GM23248 (cell line): ENCODE data around the gene DSG4. TPM values are rescaled to one million over a fixed set of nuclear protein-coding genes. Genes with fewer than 3 reads are reported as not detected.

Source experiments
- DNase-seq: peaks from one replicate; pipeline ENCODE4 v3.0.0-alpha.2; 2015
- H2AFZ ChIP-seq: fragments of 200-600 bp; sonication (generic); 2 replicates; pipeline ENCODE4 v1.6.1; 2016; ENCODE audit warnings: antibody characterized with exemption
- H3F3A ChIP-seq: fragments of 200-600 bp; sonication (generic); 2 replicates; pipeline ENCODE4 v1.6.1; 2016; ENCODE audit warnings: mild to moderate bottlenecking, antibody characterized with exemption, mixed run types; ENCODE audit not compliant: insufficient read depth
- H3K27ac ChIP-seq: fragments of 200-600 bp; sonication (generic); 2 replicates; pipeline ENCODE4 v1.5.1; 2016; ENCODE audit warnings: mild to moderate bottlenecking
- H3K27me3 ChIP-seq: fragments of 200-600 bp; sonication (generic); replicated peaks from 2 replicates; pipeline ENCODE4 v1.6.1; 2016; ENCODE audit warnings: mild to moderate bottlenecking; ENCODE audit not compliant: insufficient read depth
- H3K36me3 ChIP-seq: fragments of 200-600 bp; sonication (generic); 2 replicates; pipeline ENCODE4 v1.6.1; 2016; ENCODE audit warnings: low read depth, mild to moderate bottlenecking
- H3K4me1 ChIP-seq: fragments of 200-600 bp; sonication (generic); 2 replicates; pipeline ENCODE4 v1.6.1; 2016; ENCODE audit warnings: mild to moderate bottlenecking; ENCODE audit not compliant: insufficient read depth
- H3K4me2 ChIP-seq: fragments of 200-600 bp; sonication (generic); one replicate; pipeline ENCODE4 v1.6.1; 2016; ENCODE audit warnings: mild to moderate bottlenecking; ENCODE audit not compliant: unreplicated experiment
- H3K4me3 ChIP-seq: fragments of 200-600 bp; sonication (generic); 2 replicates; pipeline ENCODE4 v1.5.1; 2016; ENCODE audit warnings: mild to moderate bottlenecking
- H3K79me2 ChIP-seq: fragments of 200-600 bp; sonication (generic); 2 replicates; pipeline ENCODE4 v1.6.1; 2016; ENCODE audit warnings: mild to moderate bottlenecking; ENCODE audit not compliant: insufficient read depth
- H3K9ac ChIP-seq: fragments of 200-600 bp; sonication (generic); 2 replicates; pipeline ENCODE4 v1.6.1; 2016; ENCODE audit warnings: mild to moderate bottlenecking
- H3K9me2 ChIP-seq: fragments of 200-600 bp; sonication (generic); 2 replicates; pipeline ENCODE4 v1.6.1; 2016; ENCODE audit warnings: mixed run types, mild to moderate bottlenecking, moderate library complexity; ENCODE audit not compliant: insufficient read depth
- H3K9me3 ChIP-seq: fragments of 200-600 bp; sonication (generic); one replicate; pipeline ENCODE4 v1.6.1; 2017; ENCODE audit warnings: low read depth
- H4K20me1 ChIP-seq: fragments of 200-600 bp; sonication (generic); 2 replicates; pipeline ENCODE4 v1.6.0; 2016; ENCODE audit not compliant: insufficient read depth
- EZH2 ChIP-seq: fragments of 200-600 bp; sonication (generic); IDR thresholded peaks from 2 replicates; pipeline ENCODE4 v1.6.1; 2018; ENCODE audit warnings: antibody characterized with exemption, mild to moderate bottlenecking; ENCODE audit not compliant: insufficient read depth, poor library complexity, severe bottlenecking
- EZH2phosphoT487 ChIP-seq: fragments of 200-600 bp; sonication (generic); IDR thresholded peaks from 2 replicates; pipeline ENCODE4 v1.6.1; 2018; ENCODE audit warnings: antibody characterized with exemption, moderate library complexity, mild to moderate bottlenecking, low read depth; ENCODE audit not compliant: insufficient read depth
- WGBS, 2 experiments: methylation state at CpG; one replicate each; pipeline ENCODE4 v1.1.6; 2015 to 2017; ENCODE audit warnings: low lambda C conversion rate in 2 of 2, low coverage in 1 of 2; ENCODE audit errors: missing lambda C conversion rate in 2 of 2; 5-methylcytosine and 5-hydroxymethylcytosine counted together
- in situ Hi-C: fragments of 300-500 bp; cut with MboI; formaldehyde crosslinking; loops from 2 replicates; pipeline ENCODE4 v1.15.0; 2020
- polyA plus RNA-seq: library from polyadenylated mRNA; unstranded; fragments of >200 nt; fragmentation: Nextera tagmentation; extraction: Ambion mirVana; gene quantifications from 2 replicates; pipeline ENCODE4 v1.2.1, GENCODE V29; 2016
- total RNA-seq: library from RNA; depleted of rRNA; stranded (reverse); fragments of >200 nt; shearing (Covaris generic); gene quantifications from 2 replicates; pipeline ENCODE4 v1.2.3, GENCODE V29; 2014

Gene DSG4
- total and polyA plus RNA-seq, 2 experiments from 2014 or later: not detected

DNA sequence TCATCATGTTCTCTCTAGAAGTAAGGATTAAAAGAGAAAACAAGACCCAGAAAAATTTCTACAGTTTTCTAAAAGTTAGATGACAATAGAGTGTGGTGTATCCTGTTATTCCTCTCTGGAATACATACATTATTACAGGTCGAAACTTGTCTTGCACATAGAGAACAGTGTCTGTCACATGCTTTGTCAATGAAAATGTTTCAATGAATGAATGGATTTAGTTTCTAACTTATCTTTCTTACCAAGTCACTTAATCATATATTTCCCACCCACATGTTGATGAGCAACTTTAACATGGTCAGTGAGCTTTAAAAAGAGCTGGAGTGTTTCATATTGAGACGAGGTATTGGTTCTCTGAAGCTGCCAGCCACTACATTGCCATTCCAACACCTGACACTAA is 4.3 kb downstream of the DSG4 start:
- Histone ChIP-seq H3F3A (no peaks in the 10 kb centered on the region), H3K4me1 (no peaks in the 10 kb centered on the region), H3K27me3 (no peaks in the 10 kb centered on the region), H2AFZ (no peak overlapping the region), H4K20me1 (no peaks in the 10 kb centered on the region), H3K9me2 (no peaks in the 10 kb centered on the region), H3K9me3 (no peaks in the 10 kb centered on the region), H3K79me2 (no peaks in the 10 kb centered on the region), H3K27ac (no peak overlapping the region), H3K4me3 (no peak overlapping the region), H3K9ac (no peak overlapping the region), H3K4me2 (no peak overlapping the region), H3K36me3 (no peaks in the 10 kb centered on the region)
- 12 to 19% methylated on average over 2 of the region's 2 CpGs for WGBS, 2 experiments
- no peak for TF ChIP-seq EZH2
- TF ChIP-seq EZH2phosphoT487: no peak
- in situ Hi-C loops: no loop called here
- no peak for DNase-seq

DNA sequence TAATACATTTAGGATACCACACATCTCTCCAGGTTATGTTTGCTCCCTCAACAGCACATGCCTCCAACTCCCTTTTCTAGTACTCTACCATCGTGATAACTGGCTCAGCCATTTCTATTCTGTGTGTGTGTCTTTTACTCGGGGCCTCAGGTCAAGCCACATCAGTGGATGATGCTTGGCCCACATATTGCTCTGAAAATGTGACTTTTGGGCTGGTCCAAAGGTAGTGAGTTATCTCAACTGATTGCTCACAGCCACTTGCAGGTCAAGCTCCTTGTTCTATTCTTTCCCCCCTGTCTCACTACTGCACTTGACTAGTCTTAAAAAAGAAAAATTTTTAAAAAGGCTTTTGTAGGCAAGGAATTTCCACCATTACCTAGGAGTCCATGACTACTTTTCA is 5.5 kb downstream of the DSG4 start:
- no peaks in the 10 kb centered on the region for H3F3A ChIP-seq
- H3K79me2 ChIP-seq: no peaks in the 10 kb centered on the region
- WGBS, 2 experiments: 2 to 10% methylated on average over 2 of the region's 2 CpGs
- no peaks in the 10 kb centered on the region for H3K36me3 ChIP-seq
- DNase-seq: no peak
- H4K20me1 ChIP-seq: no peaks in the 10 kb centered on the region
- TF ChIP-seq EZH2 (no peak), EZH2phosphoT487 (no peak)
- H3K9me3 ChIP-seq: no peaks in the 10 kb centered on the region
- H3K4me1 ChIP-seq: no peaks in the 10 kb centered on the region
- no peak overlapping the region for H2AFZ ChIP-seq
- no peak overlapping the region for H3K4me2 ChIP-seq
- H3K9me2 ChIP-seq: no peaks in the 10 kb centered on the region
- H3K27me3 ChIP-seq: no peaks in the 10 kb centered on the region
- in situ Hi-C loops: no loop called here
- no peak overlapping the region for H3K27ac ChIP-seq
- no peak overlapping the region for H3K4me3 ChIP-seq
- H3K9ac ChIP-seq: no peak overlapping the region

DNA sequence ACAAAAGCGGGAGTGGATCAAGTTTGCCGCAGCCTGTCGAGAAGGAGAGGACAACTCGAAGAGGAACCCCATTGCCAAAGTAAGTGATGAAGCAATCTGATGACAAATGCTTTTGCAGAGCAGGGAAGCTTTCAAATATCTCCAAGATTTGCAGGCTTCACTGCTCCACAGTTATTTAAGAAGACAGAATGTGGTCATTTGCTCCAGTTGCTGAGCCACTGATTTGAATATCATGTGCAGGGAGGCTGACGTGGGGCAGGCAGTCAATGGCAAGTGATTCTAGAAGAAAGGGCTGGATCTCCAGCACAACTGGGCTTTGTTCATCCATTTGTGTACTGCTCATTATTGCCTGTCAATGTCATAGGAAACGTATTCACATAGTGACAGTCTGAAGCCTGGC is 10.2 kb downstream of the DSG4 start:
- DNase-seq: no peak
- WGBS, 2 experiments: 42 to 48% methylated on average over 6 of the region's 6 CpGs
- Histone ChIP-seq H3K4me1 (no peaks in the 10 kb centered on the region), H3K4me2 (no peak overlapping the region), H2AFZ (no peak overlapping the region), H3K27ac (no peak overlapping the region), H3K27me3 (no peaks in the 10 kb centered on the region), H3K9ac (no peak overlapping the region), H3K79me2 (no peaks in the 10 kb centered on the region), H3K4me3 (no peak overlapping the region), H3K9me3 (no peaks in the 10 kb centered on the region), H3K36me3 (no peaks in the 10 kb centered on the region), H3K9me2 (no peaks in the 10 kb centered on the region), H4K20me1 (no peaks in the 10 kb centered on the region), H3F3A (no peaks in the 10 kb centered on the region)
- TF ChIP-seq EZH2: no peak
- no peak for TF ChIP-seq EZH2phosphoT487
- in situ Hi-C loops: no loop called here

DNA sequence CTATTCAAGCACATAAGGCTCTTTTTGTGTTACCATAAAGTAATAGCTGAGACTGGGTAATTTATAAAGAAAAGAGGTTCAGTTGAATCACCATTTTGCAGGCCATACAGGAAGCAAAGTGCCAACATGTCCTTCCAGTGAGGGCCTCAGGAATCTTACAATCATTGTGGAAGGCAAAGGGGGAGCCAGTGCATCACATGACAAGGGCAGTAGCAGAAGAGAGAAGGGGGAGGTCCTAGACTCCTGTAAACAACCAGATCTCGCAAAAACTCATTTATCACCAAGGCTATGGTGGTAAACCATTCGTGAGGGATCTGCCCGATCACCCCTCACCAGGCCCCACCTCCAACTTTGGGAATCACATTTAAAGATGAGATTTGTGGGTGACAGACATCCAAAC is 16.7 kb downstream of the DSG4 start:
- no peaks in the 10 kb centered on the region for H3K4me1 ChIP-seq
- in situ Hi-C loops: no loop called here

More for the DNA sequence above, 16.7 kb downstream of the DSG4 start:
- Histone ChIP-seq H4K20me1 (no peaks in the 10 kb centered on the region), H3F3A (no peaks in the 10 kb centered on the region), H2AFZ (no peak overlapping the region), H3K9me2 (no peaks in the 10 kb centered on the region), H3K27me3 (no peaks in the 10 kb centered on the region), H3K36me3 (no peaks in the 10 kb centered on the region), H3K4me2 (no peak overlapping the region), H3K9me3 (no peaks in the 10 kb centered on the region), H3K9ac (no peak overlapping the region), H3K4me3 (no peak overlapping the region), H3K27ac (no peak overlapping the region), H3K79me2 (no peaks in the 10 kb centered on the region)
- 23 to 25% methylated on average over 3 of the region's 3 CpGs for WGBS, 2 experiments
- TF ChIP-seq EZH2phosphoT487: no peak
- no peak for TF ChIP-seq EZH2
- no peak for DNase-seq
